GM23338 (cell line): Measurements from ENCODE around the gene MRPS24. TPM values are rescaled to one million over a fixed set of nuclear protein-coding genes. Genes with fewer than 3 reads are reported as not detected.

ENCODE experiments used
- ATAC-seq: fragments of 200-7000 bp; cut with Tn5 transposase; 3 replicates; pipeline ENCODE4 v1.9.1; 2020
- DNase-seq: peaks from one replicate; pipeline ENCODE4 v3.0.0-alpha.2; 2015; ENCODE audit warnings: low spot score
- H2AFZ ChIP-seq: fragments of 200-600 bp; sonication (generic); 2 replicates; pipeline ENCODE4 v1.8.0; 2016; ENCODE audit warnings: antibody characterized with exemption, mild to moderate bottlenecking, moderate library complexity
- H3F3A ChIP-seq: fragments of 200-600 bp; sonication (generic); replicated peaks from 2 replicates; pipeline ENCODE4 v1.8.0; 2017; ENCODE audit warnings: antibody characterized with exemption, mixed run types, low read depth
- H3K27ac ChIP-seq: fragments of 200-600 bp; sonication (generic); 2 replicates; pipeline ENCODE4 v1.6.1; 2016; ENCODE audit warnings: low read depth
- H3K27me3 ChIP-seq: fragments of 200-600 bp; sonication (generic); 2 replicates; pipeline ENCODE4 v1.8.0; 2016; ENCODE audit warnings: mild to moderate bottlenecking, mixed run types, moderate library complexity; ENCODE audit not compliant: insufficient read depth
- H3K36me3 ChIP-seq: fragments of 200-600 bp; sonication (generic); 2 replicates; pipeline ENCODE4 v1.8.0; 2016; ENCODE audit warnings: mild to moderate bottlenecking; ENCODE audit not compliant: insufficient read depth
- H3K4me1 ChIP-seq: fragments of 200-600 bp; sonication (generic); 2 replicates; pipeline ENCODE4 v1.8.0; 2016; ENCODE audit warnings: mild to moderate bottlenecking, moderate library complexity; ENCODE audit not compliant: insufficient read depth
- H3K4me2 ChIP-seq: fragments of 200-600 bp; sonication (generic); 2 replicates; pipeline ENCODE4 v1.7.1; 2017; ENCODE audit warnings: mixed run types
- H3K4me3 ChIP-seq: fragments of 200-600 bp; sonication (generic); 2 replicates; pipeline ENCODE4 v1.6.1; 2016; ENCODE audit warnings: mixed run types
- H3K79me2 ChIP-seq: fragments of 200-600 bp; sonication (generic); replicated peaks from 2 replicates; pipeline ENCODE4 v1.8.0; 2017; ENCODE audit warnings: mild to moderate bottlenecking; ENCODE audit not compliant: insufficient read depth
- H3K9me2 ChIP-seq: fragments of 200-600 bp; sonication (generic); 2 replicates; pipeline ENCODE4 v1.8.0; 2017; ENCODE audit not compliant: insufficient read depth
- H4K20me1 ChIP-seq: fragments of 200-600 bp; sonication (generic); replicated peaks from 2 replicates; pipeline ENCODE4 v1.8.0; 2017; ENCODE audit warnings: mild to moderate bottlenecking; ENCODE audit not compliant: insufficient read depth
- H3K27ac Mint-ChIP-seq: 2 replicates; pipeline ENCODE4 v1.8.0; 2020; ENCODE audit warnings: inconsistent platforms, mild to moderate bottlenecking, moderate library complexity, mixed read lengths
- H3K27me3 Mint-ChIP-seq: 3 replicates; pipeline ENCODE4 v1.8.0; 2022; ENCODE audit warnings: low read depth, mild to moderate bottlenecking, moderate library complexity, mixed read lengths, inconsistent platforms; ENCODE audit not compliant: insufficient read depth, poor library complexity
- H3K36me3 Mint-ChIP-seq: 3 replicates; pipeline ENCODE4 v1.8.0; 2021; ENCODE audit warnings: low read depth, mild to moderate bottlenecking, inconsistent platforms, moderate library complexity, mixed read lengths
- H3K4me1 Mint-ChIP-seq: 3 replicates; pipeline ENCODE4 v1.8.0; 2020; ENCODE audit warnings: mild to moderate bottlenecking, inconsistent platforms, mixed read lengths
- H3K4me3 Mint-ChIP-seq: 3 replicates; pipeline ENCODE4 v1.8.0; 2021; ENCODE audit warnings: moderate library complexity, mild to moderate bottlenecking, inconsistent platforms, mixed read lengths
- H3K9me3 Mint-ChIP-seq: 3 replicates; pipeline ENCODE4 v1.8.0; 2020; ENCODE audit warnings: moderate library complexity, mild to moderate bottlenecking, inconsistent platforms, mixed read lengths
- CREB1 ChIP-seq: fragments of 250-450 bp; sonication (Bioruptor Pico); IDR thresholded peaks from 2 replicates; pipeline ENCODE4 v1.5.0; 2020; ENCODE audit warnings: low read depth, mild to moderate bottlenecking, moderate library complexity
- CTCF ChIP-seq, 2 experiments: fragments of 200-600 bp in 1 of 2; sonication (generic) in 1 of 2; conservative IDR thresholded peaks; 2 replicates each; pipeline versions ENCODE4 v1.5.1 to v1.6.1; 2016 to 2017; ENCODE audit warnings: antibody characterized with exemption in 2 of 2, low read depth in 2 of 2, mild to moderate bottlenecking in 2 of 2, moderate library complexity in 1 of 2
- ETS1 ChIP-seq: IDR thresholded peaks from 2 replicates; pipeline ENCODE4 v1.6.1; 2016; ENCODE audit warnings: antibody characterized with exemption
- EZH2 ChIP-seq: fragments of 200-600 bp; sonication (generic); IDR thresholded peaks from one replicate; pipeline ENCODE4 v1.8.0; 2017; ENCODE audit warnings: antibody characterized with exemption, mild to moderate bottlenecking, low read depth; ENCODE audit not compliant: unreplicated experiment
- EZH2phosphoT487 ChIP-seq: fragments of 200-600 bp; sonication (generic); IDR thresholded peaks from one replicate; pipeline ENCODE4 v1.8.1; 2018; ENCODE audit warnings: antibody characterized with exemption; ENCODE audit not compliant: unreplicated experiment
- JUNB ChIP-seq: IDR thresholded peaks from one replicate; pipeline ENCODE4 v1.6.1; 2016; ENCODE audit warnings: antibody characterized with exemption; ENCODE audit not compliant: unreplicated experiment
- NANOG ChIP-seq: IDR thresholded peaks from 2 replicates; pipeline ENCODE4 v1.6.1; 2016; ENCODE audit warnings: antibody characterized with exemption, borderline replicate concordance
- POLR2AphosphoS5 ChIP-seq: IDR thresholded peaks from 2 replicates; pipeline ENCODE4 v1.6.1; 2016; ENCODE audit warnings: antibody characterized with exemption, low read depth
- REST ChIP-seq: IDR thresholded peaks from one replicate; pipeline ENCODE4 v1.6.1; 2018; ENCODE audit warnings: antibody characterized with exemption; ENCODE audit not compliant: unreplicated experiment
- STAT1 ChIP-seq: IDR thresholded peaks from one replicate; pipeline ENCODE4 v1.6.1; 2016; ENCODE audit warnings: antibody characterized with exemption; ENCODE audit not compliant: unreplicated experiment
- ZNF114 ChIP-seq: fragments of 250-450 bp; sonication (Bioruptor Pico); IDR thresholded peaks from 2 replicates; pipeline ENCODE4 v1.5.0; 2020; ENCODE audit warnings: mild to moderate bottlenecking, moderate library complexity
- ZNF331 ChIP-seq: fragments of 250-450 bp; sonication (Bioruptor Pico); IDR thresholded peaks from 2 replicates; pipeline ENCODE4 v1.5.0; 2020; ENCODE audit warnings: low read depth, mild to moderate bottlenecking, moderate library complexity
- ZNF462 ChIP-seq: fragments of 250-450 bp; sonication (Bioruptor Pico); IDR thresholded peaks from 2 replicates; pipeline ENCODE4 v1.5.0; 2020; ENCODE audit warnings: mild to moderate bottlenecking, moderate library complexity
- polyA plus RNA-seq: library from polyadenylated mRNA; unstranded; fragments of >200 nt; fragmentation: Nextera tagmentation; extraction: Ambion mirVana; gene quantifications from 2 replicates; pipeline ENCODE4 v1.2.1, GENCODE V29; 2016
- total RNA-seq: library from RNA; depleted of rRNA; stranded (reverse); fragments of >200 nt; shearing (Covaris generic); gene quantifications from 2 replicates; pipeline ENCODE4 v1.2.3, GENCODE V29; 2014

Gene MRPS24
- total and polyA plus RNA-seq, 2 experiments from 2014 or later = 82.9 to 152 TPM

GRCh38 chr7:43888993-43889945, 20.0 kb upstream of the MRPS24 start:
- Histone ChIP-seq H3K9me2 (no peaks in the 10 kb centered on the region), H4K20me1 (peaks cover 10% of the 10 kb centered on the region; the same call in 1 of the 2 replicates), H3F3A (no peaks in the 10 kb centered on the region), H2AFZ (no peak overlapping the region), H3K4me2 (no peak overlapping the region), H3K4me1 (no peaks in the 10 kb centered on the region), H3K27me3 (no peaks in the 10 kb centered on the region), H3K4me3 (no peak overlapping the region), H3K27ac (no peak overlapping the region), H3K79me2 (peaks cover 40% of the 10 kb centered on the region), H3K36me3 (no peaks in the 10 kb centered on the region)
- H3K36me3 Mint-ChIP-seq = peaks cover 4% of the 10 kb centered on the region; the same call in 2 of the 3 replicates
- no peak for DNase-seq
- no peaks in the 10 kb centered on the region for H3K4me1 Mint-ChIP-seq
- TF ChIP-seq ZNF114 (CRISPR knock-in tag) (no peak), POLR2AphosphoS5 (no peak), EZH2phosphoT487 (no peak), NANOG (no peak), REST (no peak), CREB1 (CRISPR knock-in tag) (no peak), EZH2 (no peak), ZNF462 (no peak), ETS1 (no peak), JUNB (no peak), CTCF (conservative IDR thresholded peaks at IDR 0.05; ENCODE audit: low read depth in 2 of 2) (no peak), ZNF331 (CRISPR knock-in tag) (no peak), STAT1 (no peak)
- peaks cover 1% of the 10 kb centered on the region for H3K27me3 Mint-ChIP-seq
- H3K9me3 Mint-ChIP-seq = peaks cover 2% of the 10 kb centered on the region; the same call in 1 of the 3 replicates
- H3K4me3 Mint-ChIP-seq = no peak overlapping the region
- no peak overlapping the region for H3K27ac Mint-ChIP-seq
- no peak for ATAC-seq
